Mammary epithelial cell (primary cell): ENCODE data around the gene NPIPB8.

ENCODE experiments used
- CTCF ChIP-seq, 2 donors: IDR thresholded peaks in 1 of 2; conservative IDR thresholded peaks in 1 of 2; 2 replicates each; pipeline ENCODE4 v1.5.1; 2011 to 2012; ENCODE audit warnings: inconsistent platforms in 2 of 2, low read length in 2 of 2, mild to moderate bottlenecking in 2 of 2, control low read depth in 1 of 2, low read depth in 1 of 2; ENCODE audit not compliant: insufficient read depth in 1 of 2; ENCODE audit errors: extremely low read depth in 1 of 2
- EZH2 ChIP-seq: IDR thresholded peaks from 2 replicates; pipeline ENCODE4 v1.6.1; 2012; ENCODE audit warnings: low read length, inconsistent platforms, borderline replicate concordance

- TF ChIP-seq EZH2 (no peak), CTCF (conservative IDR thresholded peaks at IDR 0.05 in 1 of 2, IDR thresholded peaks at IDR 0.05 in 1 of 2; ENCODE audit: extremely low read depth in 1 of 2, insufficient read depth in 1 of 2, low read depth in 1 of 2, low read length in 2 of 2) (no peak)
Observed at GRCh38 chr16:28607116-28607623, 30.7 kb upstream of the NPIPB8 start.
